Right lung (tissue), 10 donors: Measurements from ENCODE around the gene ZNF480. TPM values are rescaled to one million over a fixed set of nuclear protein-coding genes. Genes with fewer than 3 reads are reported as not detected.
A peak's percentile ranks its signal among the peaks of the same experiment; 100 is the strongest.
"Not testable (repeated sequence)": the region's sequence is repeated elsewhere in the genome, so short reads cannot be mapped to it uniquely, and the experiment has no call there.

Experiments
- DNase-seq, 2 donors: peaks; one replicate each; pipeline ENCODE4 v3.0.0-alpha.2; 2013
- long read RNA-seq, 8 donors: transcript quantifications; one replicate each; lab custom pipeline, GENCODE V29; 2026
- polyA plus RNA-seq, 5 donors: library from polyadenylated mRNA; unstranded; fragments of 120-200 nt; gene quantifications; one replicate each; pipeline versions ENCODE4 v1.2.1 to v1.2.3, GENCODE V29; 2013; ENCODE audit warnings: inconsistent platforms in 1 of 5, low replicate concordance in 1 of 5; ENCODE audit not compliant: insufficient read length in 5 of 5, insufficient read depth in 1 of 5

The ZNF480 gene
- 10 to 100 TPM; 11.0 to 17.5 (median 14.6) TPM for polyA plus RNA-seq
- long read RNA-seq, donor 1, full-length matches to known transcripts: 7 of 7 reads
- long read RNA-seq, donor 1, partial matches to known transcripts: 0 of 7 reads
- long read RNA-seq, donor 1, other reads (novel, unspliced or antisense): 0 of 7 reads
- long read RNA-seq, donor 2, full-length matches to known transcripts: 3 of 3 reads
- long read RNA-seq, donor 2, partial matches to known transcripts: 0 of 3 reads
- long read RNA-seq, donor 2, other reads (novel, unspliced or antisense): 0 of 3 reads
- long read RNA-seq, donor 3, partial matches to known transcripts: 0 of 1 reads
- long read RNA-seq, donor 3, other reads (novel, unspliced or antisense): 0 of 1 reads
- long read RNA-seq, donor 4, full-length matches to known transcripts: 4 of 4 reads
- long read RNA-seq, donor 4, partial matches to known transcripts: 0 of 4 reads
- long read RNA-seq, donor 4, other reads (novel, unspliced or antisense): 0 of 4 reads
- long read RNA-seq, donor 5, full-length matches to known transcripts: 4 of 4 reads
- long read RNA-seq, donor 5, partial matches to known transcripts: 0 of 4 reads
- long read RNA-seq, donor 5, other reads (novel, unspliced or antisense): 0 of 4 reads
- long read RNA-seq, donor 6, full-length matches to known transcripts: 3 of 3 reads
- long read RNA-seq, donor 6, partial matches to known transcripts: 0 of 3 reads
- long read RNA-seq, donor 6, other reads (novel, unspliced or antisense): 0 of 3 reads
- long read RNA-seq, donor 7, full-length matches to known transcripts: 1 of 1 reads
- long read RNA-seq, donor 7, partial matches to known transcripts: 0 of 1 reads
- long read RNA-seq, donor 7, other reads (novel, unspliced or antisense): 0 of 1 reads
- long read RNA-seq, donor 8, full-length matches to known transcripts: 2 of 2 reads
- long read RNA-seq, donor 8, partial matches to known transcripts: 0 of 2 reads
- long read RNA-seq, donor 8, other reads (novel, unspliced or antisense): 0 of 2 reads

GRCh38 chr19:52296773-52297600 lies at the start of gene ZNF480:
ZNF480 (plus strand) TSS chr19:52297169; CDS start chr19:52300413, 3,244 bp downstream.
- DNase-seq: peak; percentile 80 to 81

GRCh38 chr19:52248241-52248640 lies 48.7 kb upstream of the ZNF480 start:
- DNase-seq: peak in 1 of 2 donors; percentile 12

- DNase-seq: no peak
Observed at GRCh38 chr19:52258426-52258825, 38.5 kb upstream of the ZNF480 start.

GRCh38 chr19:52265556-52265955 lies 31.4 kb upstream of the ZNF480 start:
- DNase-seq: not testable (repeated sequence)

- DNase-seq: peak; percentile 93 to 94
Observed at GRCh38 chr19:52269338-52270261, 27.4 kb upstream of the ZNF480 start, which contains the start of gene ZNF766. ZNF766 (plus strand) TSS chr19:52269587; CDS start chr19:52269614, 27 bp downstream.

- peak in 1 of 2 donors; percentile 23 for DNase-seq
Observed at GRCh38 chr19:52270266-52270885, 26.6 kb upstream of the ZNF480 start.

GRCh38 chr19:52273301-52273700 lies 23.7 kb upstream of the ZNF480 start:
- DNase-seq: no peak

- no peak for DNase-seq
Observed at GRCh38 chr19:52274191-52274590, 22.8 kb upstream of the ZNF480 start.

- DNase-seq: no peak
Observed at GRCh38 chr19:52275988-52276387, 21.0 kb upstream of the ZNF480 start.

- DNase-seq: no peak
Observed at GRCh38 chr19:52277471-52277870, 19.5 kb upstream of the ZNF480 start.

- no peak for DNase-seq
Observed at GRCh38 chr19:52286256-52286655, 10.7 kb upstream of the ZNF480 start.

GRCh38 chr19:52291781-52292180 lies 5.2 kb upstream of the ZNF480 start:
- no peak for DNase-seq

- DNase-seq: not testable (repeated sequence)
Observed at GRCh38 chr19:52292946-52293345, 4.0 kb upstream of the ZNF480 start.

GRCh38 chr19:52296400-52296772 lies 583 bp upstream of the ZNF480 start:
- no peak for DNase-seq

GRCh38 chr19:52297601-52298364 lies 814 bp downstream of the ZNF480 start:
- no peak for DNase-seq

GRCh38 chr19:52307275-52307674 lies 10.3 kb downstream of the ZNF480 start:
- peak in 1 of 2 donors; percentile 20 for DNase-seq

GRCh38 chr19:52322429-52322828 lies 25.5 kb downstream of the ZNF480 start:
- no peak for DNase-seq

- no peak for DNase-seq
Observed at GRCh38 chr19:52331757-52332156, 34.8 kb downstream of the ZNF480 start.

GRCh38 chr19:52335768-52336116 lies 38.8 kb downstream of the ZNF480 start:
- no peak for DNase-seq
